PC-9 (cell line): Measurements from ENCODE around the gene APBA3.

Source experiments
- EZH2 ChIP-seq: fragments of 200-600 bp; sonication (generic); IDR thresholded peaks from 2 replicates; pipeline ENCODE4 v1.8.0; 2017; ENCODE audit warnings: antibody characterized with exemption, low read depth
- TF ChIP-seq, protein P1 (sequence below): fragments of 200-600 bp; sonication (generic); conservative IDR thresholded peaks from 2 replicates; pipeline ENCODE4 v1.6.1; 2017; ENCODE audit warnings: mixed run types, antibody characterized with exemption, mild to moderate bottlenecking, moderate library complexity

DNA sequence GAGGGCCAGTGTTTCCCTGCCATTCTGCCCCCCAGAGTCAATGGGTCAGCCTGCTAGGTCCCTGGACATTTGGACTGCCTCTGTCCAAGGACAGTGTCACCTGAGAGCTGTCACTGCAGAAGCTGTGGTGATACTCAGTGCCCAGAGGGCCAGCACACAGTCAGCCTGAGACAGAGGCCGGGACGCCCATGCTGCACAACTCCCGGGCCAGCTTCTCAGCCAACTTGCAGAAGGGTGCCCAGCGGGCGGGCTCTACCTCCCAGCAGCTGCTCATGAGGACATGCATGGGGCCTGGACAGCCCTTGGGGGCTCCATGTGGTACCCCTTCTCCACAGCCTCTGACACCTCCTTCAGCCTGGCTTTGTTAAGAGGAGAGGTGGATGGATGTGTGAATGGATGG lies 14.3 kb upstream of the APBA3 start:
- TF ChIP-seq, protein P1, sequence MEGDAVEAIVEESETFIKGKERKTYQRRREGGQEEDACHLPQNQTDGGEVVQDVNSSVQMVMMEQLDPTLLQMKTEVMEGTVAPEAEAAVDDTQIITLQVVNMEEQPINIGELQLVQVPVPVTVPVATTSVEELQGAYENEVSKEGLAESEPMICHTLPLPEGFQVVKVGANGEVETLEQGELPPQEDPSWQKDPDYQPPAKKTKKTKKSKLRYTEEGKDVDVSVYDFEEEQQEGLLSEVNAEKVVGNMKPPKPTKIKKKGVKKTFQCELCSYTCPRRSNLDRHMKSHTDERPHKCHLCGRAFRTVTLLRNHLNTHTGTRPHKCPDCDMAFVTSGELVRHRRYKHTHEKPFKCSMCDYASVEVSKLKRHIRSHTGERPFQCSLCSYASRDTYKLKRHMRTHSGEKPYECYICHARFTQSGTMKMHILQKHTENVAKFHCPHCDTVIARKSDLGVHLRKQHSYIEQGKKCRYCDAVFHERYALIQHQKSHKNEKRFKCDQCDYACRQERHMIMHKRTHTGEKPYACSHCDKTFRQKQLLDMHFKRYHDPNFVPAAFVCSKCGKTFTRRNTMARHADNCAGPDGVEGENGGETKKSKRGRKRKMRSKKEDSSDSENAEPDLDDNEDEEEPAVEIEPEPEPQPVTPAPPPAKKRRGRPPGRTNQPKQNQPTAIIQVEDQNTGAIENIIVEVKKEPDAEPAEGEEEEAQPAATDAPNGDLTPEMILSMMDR: no peak
- TF ChIP-seq EZH2: no peak
